GM15510 (cell line): ENCODE measurements around the gene USP2.

Experiments used
- POLR2A ChIP-seq: IDR thresholded peaks from 3 replicates; pipeline ENCODE4 v1.6.1; 2011; ENCODE audit warnings: borderline replicate concordance; ENCODE audit not compliant: insufficient read length; ENCODE audit errors: extremely low read depth

Gene USP2, protein sequence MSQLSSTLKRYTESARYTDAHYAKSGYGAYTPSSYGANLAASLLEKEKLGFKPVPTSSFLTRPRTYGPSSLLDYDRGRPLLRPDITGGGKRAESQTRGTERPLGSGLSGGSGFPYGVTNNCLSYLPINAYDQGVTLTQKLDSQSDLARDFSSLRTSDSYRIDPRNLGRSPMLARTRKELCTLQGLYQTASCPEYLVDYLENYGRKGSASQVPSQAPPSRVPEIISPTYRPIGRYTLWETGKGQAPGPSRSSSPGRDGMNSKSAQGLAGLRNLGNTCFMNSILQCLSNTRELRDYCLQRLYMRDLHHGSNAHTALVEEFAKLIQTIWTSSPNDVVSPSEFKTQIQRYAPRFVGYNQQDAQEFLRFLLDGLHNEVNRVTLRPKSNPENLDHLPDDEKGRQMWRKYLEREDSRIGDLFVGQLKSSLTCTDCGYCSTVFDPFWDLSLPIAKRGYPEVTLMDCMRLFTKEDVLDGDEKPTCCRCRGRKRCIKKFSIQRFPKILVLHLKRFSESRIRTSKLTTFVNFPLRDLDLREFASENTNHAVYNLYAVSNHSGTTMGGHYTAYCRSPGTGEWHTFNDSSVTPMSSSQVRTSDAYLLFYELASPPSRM

DNA sequence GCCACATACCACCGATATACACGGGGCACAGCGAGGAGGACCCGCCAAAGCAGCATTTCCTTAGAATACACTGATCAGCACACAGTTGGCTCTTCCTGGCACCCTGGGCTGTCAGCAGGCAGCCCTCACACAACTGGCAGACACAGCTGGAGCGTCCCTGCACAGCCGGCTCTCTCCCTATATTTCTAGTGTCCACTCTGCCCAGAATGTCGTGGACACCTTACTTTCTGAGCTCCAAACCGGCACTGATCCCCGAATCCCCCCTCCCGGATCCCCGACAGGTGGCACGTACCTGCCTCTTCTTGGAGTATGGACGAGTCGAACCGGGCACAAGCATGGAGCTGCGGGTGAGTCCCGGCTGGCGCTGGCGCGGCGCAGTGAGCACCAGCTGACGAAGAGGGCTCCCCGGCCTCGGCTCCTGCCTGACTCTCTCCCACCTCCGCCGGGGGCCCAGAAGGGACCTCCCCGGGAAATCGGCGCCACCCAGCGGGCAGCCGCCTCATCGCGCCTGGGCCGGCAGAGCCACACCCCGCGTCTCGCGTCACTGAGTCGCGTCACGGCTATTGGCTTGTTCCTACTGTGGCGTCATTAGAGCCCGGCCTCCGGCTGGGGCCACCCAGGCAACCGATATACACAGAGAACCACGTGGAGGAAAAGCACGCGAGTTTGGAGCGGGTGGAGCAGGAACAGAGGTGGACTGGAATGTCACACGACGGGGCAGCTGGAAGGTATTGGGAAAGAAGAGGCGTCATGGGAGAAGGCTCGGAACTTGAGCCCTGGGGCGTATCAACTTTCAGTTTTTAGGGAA is at the start of gene USP2:
Gene USP2, minus strand, starts transcription at position 510 of the 808 bp plus-strand sequence. CDS start 8,210 bp downstream, outside the sequence.
- no peak for TF ChIP-seq POLR2A

- TF ChIP-seq POLR2A: no peak
Observed at GRCh38 chr11:119427279-119427678, 45.8 kb upstream of the USP2 start.

DNA sequence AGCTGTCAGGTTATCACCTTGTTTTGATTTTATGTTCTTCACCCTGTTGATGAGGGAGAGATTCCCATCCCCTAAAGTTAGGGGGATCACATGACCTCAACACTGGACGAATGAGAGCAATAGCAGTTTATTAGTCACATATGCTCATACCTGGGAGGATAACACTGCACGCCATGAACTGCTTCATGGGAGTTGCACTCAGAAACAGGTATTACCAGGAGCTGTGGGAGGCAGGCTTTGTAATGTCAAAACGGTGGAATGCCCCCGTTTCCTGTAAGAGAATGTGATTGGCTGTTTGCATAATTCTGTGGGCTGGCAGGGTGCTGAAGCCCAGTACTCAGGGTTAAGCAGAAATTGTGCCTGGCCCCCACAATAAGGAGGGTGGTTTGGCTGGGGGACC is 44.7 kb upstream of the USP2 start:
- TF ChIP-seq POLR2A: no peak

DNA sequence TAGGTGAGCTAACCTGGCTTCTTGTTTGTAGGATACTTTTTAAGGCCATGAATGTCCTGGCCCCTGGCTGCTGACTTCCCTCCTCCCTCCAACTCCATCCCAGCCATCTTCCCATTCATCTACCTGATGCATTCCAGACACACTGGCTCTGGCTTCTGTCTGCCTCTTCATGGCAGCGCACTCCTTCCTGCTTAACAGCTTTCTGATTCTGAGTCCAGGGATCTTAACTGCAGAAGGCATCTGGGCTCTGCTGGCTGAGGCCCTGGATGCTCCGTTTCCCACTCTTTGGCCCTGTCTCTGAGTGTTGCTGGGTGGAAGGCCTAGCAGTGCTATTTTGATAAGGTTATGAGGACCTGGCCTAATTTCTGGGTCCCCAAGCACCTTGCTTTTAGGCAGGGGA is 43.3 kb upstream of the USP2 start:
- TF ChIP-seq POLR2A: no peak

- TF ChIP-seq POLR2A: no peak
Observed at GRCh38 chr11:119424276-119424675, 42.8 kb upstream of the USP2 start.

DNA sequence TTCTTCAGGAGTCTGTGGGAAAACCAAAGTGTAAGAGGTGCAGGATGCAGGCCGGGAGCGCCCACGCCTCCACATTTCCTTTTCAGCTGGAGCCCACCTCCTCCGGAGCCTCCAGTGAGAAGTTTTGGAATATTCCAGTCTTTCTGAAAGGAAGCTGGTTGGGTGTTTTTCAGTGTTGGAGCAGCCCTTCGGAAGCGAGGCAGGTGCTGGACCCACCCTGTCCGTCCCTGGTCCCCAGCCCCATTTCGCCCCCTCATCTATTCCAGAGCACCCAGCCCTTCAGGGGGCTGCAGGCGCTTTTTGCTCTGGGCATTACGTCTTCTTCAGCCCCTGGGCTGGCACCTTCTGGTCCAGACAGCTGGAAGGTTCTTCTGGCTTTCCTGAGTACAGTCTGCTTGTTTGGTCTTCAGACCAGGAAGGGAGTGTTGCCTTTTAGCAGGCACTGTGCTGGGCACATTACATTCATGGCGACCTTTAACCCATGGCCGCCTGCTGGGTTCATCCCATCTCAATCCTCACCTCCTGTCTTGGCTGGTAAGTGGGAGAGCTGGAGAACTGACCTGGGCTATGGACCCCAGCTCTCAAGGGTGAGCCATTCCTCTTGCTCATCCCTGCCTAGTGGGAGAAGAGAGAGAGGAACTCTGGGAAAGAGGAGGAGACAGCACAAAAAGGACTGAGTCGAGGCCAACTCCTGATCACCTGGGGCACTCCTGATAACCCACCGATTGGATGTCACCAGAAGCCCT is 42.2 kb upstream of the USP2 start:
- TF ChIP-seq POLR2A: no peak

GRCh38 chr11:119422809-119423508 is 41.5 kb upstream of the USP2 start, which contains the start of gene THY1:
THY1 (minus strand) TSS chr11:119423172; CDS start chr11:119420905, 2,267 bp downstream.
- TF ChIP-seq POLR2A: no peak

- TF ChIP-seq POLR2A: no peak
Observed at GRCh38 chr11:119421941-119422808, 40.7 kb upstream of the USP2 start.

- TF ChIP-seq POLR2A: no peak
Observed at GRCh38 chr11:119421351-119421750, 39.9 kb upstream of the USP2 start.

- TF ChIP-seq POLR2A: no peak
Observed at GRCh38 chr11:119420631-119421030, 39.1 kb upstream of the USP2 start.

DNA sequence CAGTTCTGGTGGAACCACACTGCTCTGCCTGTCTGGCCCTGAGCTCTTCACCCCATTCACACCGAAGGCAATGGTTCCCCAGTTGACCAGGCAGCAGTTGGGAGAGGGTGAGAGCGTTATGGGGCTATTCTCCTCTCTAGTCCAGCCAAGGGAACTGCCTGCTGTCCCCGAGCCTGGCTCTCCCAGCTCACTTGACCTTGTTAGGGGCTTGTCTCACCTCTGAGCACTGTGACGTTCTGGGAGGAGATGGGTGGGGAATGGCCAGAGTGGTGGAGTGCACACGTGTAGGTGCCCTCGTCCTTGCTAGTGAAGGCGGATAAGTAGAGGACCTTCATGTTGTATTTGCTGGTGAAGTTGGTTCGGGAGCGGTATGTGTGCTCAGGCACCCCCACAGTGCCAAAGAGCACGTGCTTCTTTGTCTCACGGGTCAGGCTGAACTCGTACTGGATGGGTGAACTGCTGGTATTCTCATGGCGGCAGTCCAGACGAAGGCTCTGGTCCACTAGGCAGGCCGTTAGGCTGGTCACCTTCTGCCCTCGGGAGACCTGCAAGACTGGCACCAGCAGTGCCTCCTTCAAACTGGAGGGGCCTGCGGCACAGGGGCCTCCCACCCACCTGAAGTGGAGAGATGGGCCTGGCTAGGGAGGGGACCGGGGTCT is 38.5 kb upstream of the USP2 start:
- no peak for TF ChIP-seq POLR2A

GRCh38 chr11:119419246-119419645 is 37.8 kb upstream of the USP2 start:
- TF ChIP-seq POLR2A: no peak
